ENCODE measurements around the gene PKNOX2.

GRCh38 chr11:125276619-125276976, 112.0 kb downstream of the PKNOX2 start:
- TF ChIP-seq CTCF (IDR thresholded peaks at IDR 0.05; ENCODE audit: borderline replicate concordance, extremely low read depth, low read length, poor library complexity, severe bottlenecking) (no peak), EZH2 (IDR thresholded peaks at IDR 0.05; ENCODE audit: borderline replicate concordance, low read depth, low read length, severe bottlenecking) (no peak)
